Activated CD4-positive, alpha-beta memory T cell treated with anti-CD3 and anti-CD28 coated beads, Interleukin-2, amount 10 ng/mL, durations not matched to agents 7 days and 5 days (primary cell): ENCODE data around the gene WNT2. TPM values are rescaled to one million over a fixed set of nuclear protein-coding genes. Genes with fewer than 3 reads are reported as not detected.
"Not testable (repeated sequence)": the region's sequence is repeated elsewhere in the genome, so short reads cannot be mapped to it uniquely, and the experiment has no call there.

ENCODE experiments used
- CTCF ChIA-PET: fragments of 350-600 bp; sonication (Branson Sonifier 250); formaldehyde crosslinking; loops from one replicate; lab custom pipeline; 2021; ENCODE audit warnings: antibody characterized with exemption, inconsistent platforms; lab: Charles Lee
- POLR2A ChIA-PET: fragments of 350-600 bp; sonication (Branson Sonifier 250); formaldehyde crosslinking; loops from one replicate; lab custom pipeline; 2021; ENCODE audit warnings: antibody characterized with exemption; lab: Charles Lee
- DNase-seq: peaks from one replicate; pipeline ENCODE4 v3.0.0-alpha.2; 2020
- H3K27ac Mint-ChIP-seq: one replicate; pipeline ENCODE4 v1.8.0; 2021; ENCODE audit warnings: mild to moderate bottlenecking, mixed read lengths
- H3K27me3 Mint-ChIP-seq: one replicate; pipeline ENCODE4 v1.8.0; 2021; ENCODE audit warnings: mixed read lengths
- H3K36me3 Mint-ChIP-seq: one replicate; pipeline ENCODE4 v1.8.0; 2021; ENCODE audit warnings: low read depth, mixed read lengths
- H3K4me1 Mint-ChIP-seq: one replicate; pipeline ENCODE4 v1.8.0; 2021; ENCODE audit warnings: mixed read lengths
- H3K4me3 Mint-ChIP-seq: one replicate; pipeline ENCODE4 v1.8.0; 2021; ENCODE audit warnings: mild to moderate bottlenecking, mixed read lengths
- H3K9me3 Mint-ChIP-seq: one replicate; pipeline ENCODE4 v1.8.0; 2021; ENCODE audit warnings: mixed read lengths
- total RNA-seq, 2 experiments: library from RNA; stranded (reverse); gene quantifications; one replicate each; pipeline ENCODE4 v1.2.3, GENCODE V29; 2021

WNT2 gene
- total RNA-seq, 2 experiments from 2014 or later: not detected

GRCh38 chr7:117271566-117271965, 51.3 kb downstream of the WNT2 start:
- no peak overlapping the region for H3K4me3 Mint-ChIP-seq
- POLR2A ChIA-PET: no interaction called here
- DNase-seq: no peak
- peaks cover 3% of the 10 kb centered on the region for H3K27me3 Mint-ChIP-seq
- H3K9me3 Mint-ChIP-seq: no peaks in the 10 kb centered on the region
- no peaks in the 10 kb centered on the region for H3K4me1 Mint-ChIP-seq
- H3K27ac Mint-ChIP-seq: no peak overlapping the region
- H3K36me3 Mint-ChIP-seq: no peaks in the 10 kb centered on the region
- CTCF ChIA-PET: no interaction called here

GRCh38 chr7:117270371-117270770, 52.5 kb downstream of the WNT2 start:
- CTCF ChIA-PET: no interaction called here
- Mint-ChIP-seq H3K9me3 (no peaks in the 10 kb centered on the region), H3K36me3 (no peaks in the 10 kb centered on the region), H3K27me3 (peaks cover 3% of the 10 kb centered on the region), H3K4me3 (no peak overlapping the region), H3K27ac (no peak overlapping the region), H3K4me1 (no peaks in the 10 kb centered on the region)
- no peak for DNase-seq
- POLR2A ChIA-PET: no interaction called here

- no peak for DNase-seq
- peaks cover 3% of the 10 kb centered on the region for H3K27me3 Mint-ChIP-seq
- no peaks in the 10 kb centered on the region for H3K4me1 Mint-ChIP-seq
- no peak overlapping the region for H3K27ac Mint-ChIP-seq
- POLR2A ChIA-PET: no interaction called here
- H3K4me3 Mint-ChIP-seq: no peak overlapping the region
- no peaks in the 10 kb centered on the region for H3K9me3 Mint-ChIP-seq
- H3K36me3 Mint-ChIP-seq: no peaks in the 10 kb centered on the region
- CTCF ChIA-PET: no interaction called here
Measured at GRCh38 chr7:117269886-117270285, 53.0 kb downstream of the WNT2 start.

- H3K4me1 Mint-ChIP-seq: no peaks in the 10 kb centered on the region
- H3K4me3 Mint-ChIP-seq: no peak overlapping the region
- H3K9me3 Mint-ChIP-seq: no peaks in the 10 kb centered on the region
- no peak overlapping the region for H3K27ac Mint-ChIP-seq
- CTCF ChIA-PET: no interaction called here
- H3K36me3 Mint-ChIP-seq: no peaks in the 10 kb centered on the region
- no peak for DNase-seq
- POLR2A ChIA-PET: no interaction called here
- peaks cover 3% of the 10 kb centered on the region for H3K27me3 Mint-ChIP-seq
Measured at GRCh38 chr7:117269417-117269816, 53.4 kb downstream of the WNT2 start.

- DNase-seq: no peak
- no peaks in the 10 kb centered on the region for H3K36me3 Mint-ChIP-seq
- ChIA-PET CTCF (interaction anchor here (0.9 kb wide), 1 partner anchor 52 kb away, joined by 3 read pairs; no protein-coding TSS in a partner anchor), POLR2A (no interaction called here)
- no peak overlapping the region for H3K27ac Mint-ChIP-seq
- no peak overlapping the region for H3K4me3 Mint-ChIP-seq
- H3K4me1 Mint-ChIP-seq: no peaks in the 10 kb centered on the region
- H3K27me3 Mint-ChIP-seq: peaks cover 8% of the 10 kb centered on the region
- no peaks in the 10 kb centered on the region for H3K9me3 Mint-ChIP-seq
Measured at GRCh38 chr7:117264716-117265115, 58.1 kb downstream of the WNT2 start.

GRCh38 chr7:117262546-117262945, 60.3 kb downstream of the WNT2 start:
- Mint-ChIP-seq H3K9me3 (no peaks in the 10 kb centered on the region), H3K27ac (no peak overlapping the region), H3K36me3 (no peaks in the 10 kb centered on the region), H3K4me1 (no peaks in the 10 kb centered on the region), H3K4me3 (no peak overlapping the region), H3K27me3 (peaks cover 8% of the 10 kb centered on the region)
- POLR2A ChIA-PET: no interaction called here
- DNase-seq: no peak
- CTCF ChIA-PET: no interaction called here

GRCh38 chr7:117259615-117260014, 63.2 kb downstream of the WNT2 start:
- Mint-ChIP-seq H3K36me3 (no peaks in the 10 kb centered on the region), H3K27ac (no peak overlapping the region), H3K4me1 (no peaks in the 10 kb centered on the region), H3K9me3 (no peaks in the 10 kb centered on the region), H3K27me3 (peaks cover 11% of the 10 kb centered on the region), H3K4me3 (no peak overlapping the region)
- ChIA-PET POLR2A (no interaction called here), CTCF (no interaction called here)
- DNase-seq: no peak

- no peak overlapping the region for H3K4me3 Mint-ChIP-seq
- POLR2A ChIA-PET: no interaction called here
- H3K36me3 Mint-ChIP-seq: no peaks in the 10 kb centered on the region
- H3K9me3 Mint-ChIP-seq: no peaks in the 10 kb centered on the region
- DNase-seq: no peak
- H3K27me3 Mint-ChIP-seq: peaks cover 3% of the 10 kb centered on the region
- H3K27ac Mint-ChIP-seq: no peak overlapping the region
- CTCF ChIA-PET: no interaction called here
- no peaks in the 10 kb centered on the region for H3K4me1 Mint-ChIP-seq
Measured at GRCh38 chr7:117251687-117252086, 71.2 kb downstream of the WNT2 start.

- Mint-ChIP-seq H3K9me3 (no peaks in the 10 kb centered on the region), H3K36me3 (no peaks in the 10 kb centered on the region), H3K27me3 (peaks cover 3% of the 10 kb centered on the region), H3K27ac (no peak overlapping the region), H3K4me1 (no peaks in the 10 kb centered on the region), H3K4me3 (no peak overlapping the region)
- ChIA-PET CTCF (no interaction called here), POLR2A (no interaction called here)
- no peak for DNase-seq
Measured at GRCh38 chr7:117250801-117251200, 72.1 kb downstream of the WNT2 start.

GRCh38 chr7:117250245-117250644, 72.6 kb downstream of the WNT2 start:
- H3K27ac Mint-ChIP-seq: no peak overlapping the region
- H3K4me1 Mint-ChIP-seq: no peaks in the 10 kb centered on the region
- DNase-seq: no peak
- POLR2A ChIA-PET: no interaction called here
- H3K36me3 Mint-ChIP-seq: no peaks in the 10 kb centered on the region
- CTCF ChIA-PET: no interaction called here
- peaks cover 3% of the 10 kb centered on the region for H3K27me3 Mint-ChIP-seq
- H3K9me3 Mint-ChIP-seq: no peaks in the 10 kb centered on the region
- no peak overlapping the region for H3K4me3 Mint-ChIP-seq

- H3K4me3 Mint-ChIP-seq: no peak overlapping the region
- no peaks in the 10 kb centered on the region for H3K9me3 Mint-ChIP-seq
- H3K27me3 Mint-ChIP-seq: no peaks in the 10 kb centered on the region
- CTCF ChIA-PET: no interaction called here
- H3K4me1 Mint-ChIP-seq: no peaks in the 10 kb centered on the region
- POLR2A ChIA-PET: no interaction called here
- H3K27ac Mint-ChIP-seq: no peak overlapping the region
- no peak for DNase-seq
- H3K36me3 Mint-ChIP-seq: no peaks in the 10 kb centered on the region
Measured at GRCh38 chr7:117249696-117250095, 73.2 kb downstream of the WNT2 start.

- CTCF ChIA-PET: no interaction called here
- H3K27me3 Mint-ChIP-seq: no peaks in the 10 kb centered on the region
- POLR2A ChIA-PET: no interaction called here
Measured at GRCh38 chr7:117248829-117249228, 74.0 kb downstream of the WNT2 start.

GRCh38 chr7:117247809-117248208, 75.0 kb downstream of the WNT2 start:
- Mint-ChIP-seq H3K4me1 (no peaks in the 10 kb centered on the region), H3K9me3 (no peaks in the 10 kb centered on the region), H3K27me3 (no peaks in the 10 kb centered on the region), H3K4me3 (no peak overlapping the region), H3K27ac (no peak overlapping the region), H3K36me3 (no peaks in the 10 kb centered on the region)
- ChIA-PET CTCF (no interaction called here), POLR2A (no interaction called here)
- DNase-seq: no peak

More at GRCh38 chr7:117248829-117249228, 74.0 kb downstream of the WNT2 start:
- DNase-seq: no peak
- Mint-ChIP-seq H3K4me3 (no peak overlapping the region), H3K36me3 (no peaks in the 10 kb centered on the region), H3K27ac (no peak overlapping the region), H3K4me1 (no peaks in the 10 kb centered on the region), H3K9me3 (no peaks in the 10 kb centered on the region)

GRCh38 chr7:117245703-117246102, 77.2 kb downstream of the WNT2 start:
- H3K27ac Mint-ChIP-seq, DNase-seq, H3K9me3 Mint-ChIP-seq, H3K27me3 Mint-ChIP-seq, H3K4me3 Mint-ChIP-seq, POLR2A ChIA-PET, CTCF ChIA-PET, H3K36me3 Mint-ChIP-seq, H3K4me1 Mint-ChIP-seq: not testable (repeated sequence)
